ENCODE measurements around the gene AVPR2.

AVPR2 gene

DNA sequence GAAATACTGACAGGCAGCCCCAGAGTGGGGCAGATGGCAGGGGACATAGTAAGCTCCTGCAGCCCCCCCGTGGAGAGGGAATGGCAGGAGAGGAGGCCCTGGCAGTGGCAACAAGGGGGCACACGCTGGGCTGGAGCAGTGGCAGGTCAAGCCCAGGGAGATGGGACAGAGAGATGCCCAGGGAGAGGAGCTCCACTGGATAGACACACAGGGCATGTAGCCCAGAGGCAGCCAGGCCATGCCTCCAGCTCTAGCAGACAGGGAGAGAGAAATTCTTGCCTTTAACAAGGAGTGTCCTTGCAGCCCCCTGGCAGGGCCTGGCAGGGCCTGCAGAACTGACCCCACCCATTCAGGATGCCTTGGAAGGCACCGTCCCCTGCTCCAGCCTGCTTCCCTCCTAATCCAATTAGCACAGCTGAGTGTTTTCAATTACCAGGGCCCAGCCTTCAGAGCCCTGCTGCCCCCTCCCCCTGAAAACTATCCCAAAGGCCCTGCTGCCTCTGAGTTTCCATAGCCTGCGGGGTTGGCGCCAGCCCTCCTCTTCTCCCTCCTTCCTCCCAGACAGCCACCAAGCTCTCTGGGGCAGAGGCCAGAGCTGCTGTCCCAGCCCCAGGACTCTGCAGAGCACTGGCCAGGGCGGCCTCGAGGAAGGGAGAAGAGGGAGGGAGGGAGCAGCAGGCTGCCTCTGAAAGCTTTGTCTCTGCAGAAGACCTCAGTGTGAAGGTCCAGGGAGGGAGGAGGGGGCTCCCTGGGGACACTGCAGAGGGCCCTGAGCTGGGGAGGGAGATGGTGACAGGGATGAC lies 31.0 kb upstream of the AVPR2 start:
- no CpG with 5 or more reads among the region's 7 CpGs for WGBS (ENCODE audit: extremely low coverage, insufficient coverage, insufficient read length)
- no peak overlapping the region for H4K8ac ChIP-seq (ENCODE audit: low read depth, low read length)
- DNase-seq: no peak
- no peak overlapping the region for H3K14ac ChIP-seq (ENCODE audit: low read length)
- no peak overlapping the region for H2AFZ ChIP-seq (ENCODE audit: insufficient read depth, low read length, poor library complexity)
- H3K4me3 ChIP-seq (ENCODE audit: low read depth, low read length): no peak overlapping the region
- H2BK120ac ChIP-seq (ENCODE audit: insufficient read depth, low read length, poor library complexity): no peak overlapping the region
- no peak overlapping the region for H3K27ac ChIP-seq (ENCODE audit: low read depth, low read length)
- H3K79me1 ChIP-seq (ENCODE audit: low read length): no peaks in the 10 kb centered on the region
- H3K27me3 ChIP-seq (ENCODE audit: insufficient read depth, low read length): no peaks in the 10 kb centered on the region
- peaks cover 17 to 23% of the 10 kb centered on the region in 2 experiments for H3K36me3 ChIP-seq (ENCODE audit: control insufficient read depth in 1 of 2, insufficient read depth in 2 of 2, low read length in 2 of 2)
- no peak overlapping the region for H3K23ac ChIP-seq (ENCODE audit: low read length)
- no peak overlapping the region for H3K4me2 ChIP-seq (ENCODE audit: low read length)
- H3K4me1 ChIP-seq (ENCODE audit: control insufficient read depth in 1 of 2, insufficient read depth in 2 of 2, low read length in 2 of 2): peaks cover 5 to 9% of the 10 kb centered on the region in 2 experiments
- no peak overlapping the region for H3K4ac ChIP-seq (ENCODE audit: low read depth, low read length)
- H3K79me2 ChIP-seq (ENCODE audit: control insufficient read depth, insufficient read depth, low read length, poor library complexity): no peaks in the 10 kb centered on the region
- no peak overlapping the region for H4K12ac ChIP-seq (ENCODE audit: low read depth, low read length)
- H3K18ac ChIP-seq (ENCODE audit: low read length): no peak overlapping the region
- no peak overlapping the region for H4K91ac ChIP-seq (ENCODE audit: low read depth, low read length)
- no peaks in the 10 kb centered on the region for H3K9me3 ChIP-seq (ENCODE audit: insufficient read depth, low read depth, low read length)
- H2BK5ac ChIP-seq (ENCODE audit: low read depth, low read length, poor library complexity): no peak overlapping the region
- no peak overlapping the region for H2BK12ac ChIP-seq (ENCODE audit: low read length)
- H2AK5ac ChIP-seq (ENCODE audit: low read length): no peak overlapping the region
- H3K9ac ChIP-seq (ENCODE audit: low read length): no peak overlapping the region

GRCh38 chrX:153874085-153874365 lies 30.4 kb upstream of the AVPR2 start:
- no peak overlapping the region for H3K4me3 ChIP-seq (ENCODE audit: low read depth, low read length)
- H3K14ac ChIP-seq (ENCODE audit: low read length): no peak overlapping the region
- H3K4me2 ChIP-seq (ENCODE audit: low read length): no peak overlapping the region
- H3K23ac ChIP-seq (ENCODE audit: low read length): no peak overlapping the region
- H3K79me2 ChIP-seq (ENCODE audit: control insufficient read depth, insufficient read depth, low read length, poor library complexity): no peaks in the 10 kb centered on the region
- H3K36me3 ChIP-seq (ENCODE audit: control insufficient read depth in 1 of 2, insufficient read depth in 2 of 2, low read length in 2 of 2): peaks cover 13 to 20% of the 10 kb centered on the region in 2 experiments
- no peak overlapping the region for H3K18ac ChIP-seq (ENCODE audit: low read length)
- no peak overlapping the region for H3K4ac ChIP-seq (ENCODE audit: low read depth, low read length)
- no peaks in the 10 kb centered on the region for H3K27me3 ChIP-seq (ENCODE audit: insufficient read depth, low read length)
- H2BK120ac ChIP-seq (ENCODE audit: insufficient read depth, low read length, poor library complexity): no peak overlapping the region
- H3K9me3 ChIP-seq (ENCODE audit: insufficient read depth, low read depth, low read length): no peaks in the 10 kb centered on the region
- H3K4me1 ChIP-seq (ENCODE audit: control insufficient read depth in 1 of 2, insufficient read depth in 2 of 2, low read length in 2 of 2): peaks cover 6 to 9% of the 10 kb centered on the region in 2 experiments
- no peak overlapping the region for H3K27ac ChIP-seq (ENCODE audit: low read depth, low read length)
- whole genome bisulfite sequencing (ENCODE audit: extremely low coverage, insufficient coverage, insufficient read length): no CpG with 5 or more reads among the region's 3 CpGs
- H4K12ac ChIP-seq (ENCODE audit: low read depth, low read length): no peak overlapping the region
- no peak overlapping the region for H4K91ac ChIP-seq (ENCODE audit: low read depth, low read length)
- no peak overlapping the region for H2AFZ ChIP-seq (ENCODE audit: insufficient read depth, low read length, poor library complexity)
- H2BK12ac ChIP-seq (ENCODE audit: low read length): no peak overlapping the region
- H3K79me1 ChIP-seq (ENCODE audit: low read length): no peaks in the 10 kb centered on the region
- H3K9ac ChIP-seq (ENCODE audit: low read length): no peak overlapping the region
- H2BK5ac ChIP-seq (ENCODE audit: low read depth, low read length, poor library complexity): no peak overlapping the region
- H2AK5ac ChIP-seq (ENCODE audit: low read length): no peak overlapping the region
- no peak overlapping the region for H4K8ac ChIP-seq (ENCODE audit: low read depth, low read length)
- DNase-seq: no peak

DNA sequence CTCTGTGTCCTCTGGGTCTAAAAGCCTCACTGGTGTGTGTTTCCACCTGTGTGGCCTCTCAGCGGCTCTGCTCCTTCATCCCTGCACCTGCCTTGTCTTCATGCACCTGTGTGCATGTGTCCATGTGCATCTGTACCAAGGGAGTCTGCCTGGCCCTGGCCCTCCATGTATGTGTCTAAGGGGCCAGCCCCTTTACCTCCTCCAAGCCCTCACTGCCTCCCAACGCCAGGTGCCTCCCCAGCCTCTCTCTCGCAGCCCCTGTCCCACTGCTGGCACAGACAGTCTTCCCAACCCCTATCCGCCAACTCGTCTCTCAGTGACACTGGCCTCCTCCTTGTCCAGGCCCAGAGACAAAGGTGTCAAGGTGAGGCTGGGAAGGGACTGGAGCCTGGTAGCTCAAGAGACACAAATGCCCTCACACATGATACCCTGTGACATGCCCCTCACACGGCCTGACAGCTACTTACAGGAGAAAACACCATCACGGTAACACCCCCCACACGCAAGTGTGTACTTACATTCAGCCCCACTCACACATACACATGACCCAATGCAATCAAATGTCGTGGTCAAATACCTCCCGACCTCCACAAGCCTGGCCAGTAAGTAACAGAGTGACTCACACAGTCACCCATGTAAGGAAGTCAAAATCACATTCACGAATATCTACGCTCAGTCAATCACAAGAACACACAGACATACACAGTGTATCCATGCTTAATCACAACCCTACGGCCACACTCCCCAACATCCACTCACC lies 29.9 kb upstream of the AVPR2 start:
- H2AFZ ChIP-seq (ENCODE audit: insufficient read depth, low read length, poor library complexity): no peak overlapping the region
- WGBS (ENCODE audit: extremely low coverage, insufficient coverage, insufficient read length): no CpG with 5 or more reads among the region's 13 CpGs
- H3K4ac ChIP-seq (ENCODE audit: low read depth, low read length): no peak overlapping the region
- H2BK12ac ChIP-seq (ENCODE audit: low read length): no peak overlapping the region
- H4K8ac ChIP-seq (ENCODE audit: low read depth, low read length): no peak overlapping the region
- H3K27ac ChIP-seq (ENCODE audit: low read depth, low read length): no peak overlapping the region
- no peak overlapping the region for H2BK5ac ChIP-seq (ENCODE audit: low read depth, low read length, poor library complexity)
- no peak overlapping the region for H3K14ac ChIP-seq (ENCODE audit: low read length)
- no peaks in the 10 kb centered on the region for H3K79me1 ChIP-seq (ENCODE audit: low read length)
- H3K36me3 ChIP-seq (ENCODE audit: control insufficient read depth in 1 of 2, insufficient read depth in 2 of 2, low read length in 2 of 2): peaks cover 8 to 15% of the 10 kb centered on the region in 2 experiments
- no peaks in the 10 kb centered on the region for H3K9me3 ChIP-seq (ENCODE audit: insufficient read depth, low read depth, low read length)
- no peak overlapping the region for H4K91ac ChIP-seq (ENCODE audit: low read depth, low read length)
- no peak overlapping the region for H4K12ac ChIP-seq (ENCODE audit: low read depth, low read length)
- peaks cover 6 to 9% of the 10 kb centered on the region in 2 experiments for H3K4me1 ChIP-seq (ENCODE audit: control insufficient read depth in 1 of 2, insufficient read depth in 2 of 2, low read length in 2 of 2)
- H3K23ac ChIP-seq (ENCODE audit: low read length): no peak overlapping the region
- no peaks in the 10 kb centered on the region for H3K27me3 ChIP-seq (ENCODE audit: insufficient read depth, low read length)
- H2AK5ac ChIP-seq (ENCODE audit: low read length): no peak overlapping the region
- no peak overlapping the region for H2BK120ac ChIP-seq (ENCODE audit: insufficient read depth, low read length, poor library complexity)
- no peak overlapping the region for H3K4me2 ChIP-seq (ENCODE audit: low read length)
- H3K79me2 ChIP-seq (ENCODE audit: control insufficient read depth, insufficient read depth, low read length, poor library complexity): no peaks in the 10 kb centered on the region
- H3K9ac ChIP-seq (ENCODE audit: low read length): no peak overlapping the region
- no peak overlapping the region for H3K4me3 ChIP-seq (ENCODE audit: low read depth, low read length)
- no peak overlapping the region for H3K18ac ChIP-seq (ENCODE audit: low read length)
- no peak for DNase-seq

DNA sequence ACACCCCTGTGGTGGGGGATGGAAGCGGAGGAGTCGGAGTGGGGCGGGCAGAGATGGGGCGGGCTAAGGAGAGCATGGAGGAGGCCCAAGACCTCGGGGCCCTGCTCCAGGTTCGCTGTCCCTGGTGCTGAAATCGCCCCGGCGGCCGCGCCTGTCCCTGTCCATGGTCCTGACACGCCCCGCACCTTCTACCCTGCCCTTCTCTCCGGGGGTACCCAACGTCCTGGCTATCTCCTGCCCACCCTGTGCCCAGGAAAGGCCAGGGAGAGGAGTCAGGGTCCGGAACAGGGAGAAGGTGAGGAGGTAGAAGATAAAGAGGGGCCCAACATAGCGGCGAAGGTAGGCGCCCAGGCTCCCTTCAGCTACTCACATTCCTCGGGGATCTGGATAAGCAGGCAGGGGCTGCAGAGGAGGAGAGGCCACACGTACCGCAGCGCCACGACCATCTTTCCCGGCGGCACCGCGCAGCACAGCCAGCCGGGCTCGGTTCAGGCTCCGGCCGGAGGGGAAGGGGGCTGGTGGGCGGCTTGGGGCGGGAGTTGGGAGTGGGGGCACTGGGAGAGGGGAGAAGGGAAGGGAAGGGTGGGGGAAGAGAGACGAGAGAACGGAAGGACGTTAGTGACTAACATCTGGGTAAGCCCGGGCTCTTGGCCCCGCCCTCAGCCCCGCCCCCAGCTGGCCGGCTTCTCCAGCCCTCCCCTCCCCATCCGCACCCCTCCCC lies 28.9 kb upstream of the AVPR2 start:
- Histone ChIP-seq H3K14ac (ENCODE audit: low read length) (no peak overlapping the region), H3K36me3 (ENCODE audit: control insufficient read depth in 1 of 2, insufficient read depth in 2 of 2, low read length in 2 of 2) (peaks cover 4 to 7% of the 10 kb centered on the region in 2 experiments), H4K12ac (ENCODE audit: low read depth, low read length) (no peak overlapping the region), H4K91ac (ENCODE audit: low read depth, low read length) (no peak overlapping the region), H2BK5ac (ENCODE audit: low read depth, low read length, poor library complexity) (no peak overlapping the region), H4K8ac (ENCODE audit: low read depth, low read length) (no peak overlapping the region), H3K18ac (ENCODE audit: low read length) (no peak overlapping the region), H3K27me3 (ENCODE audit: insufficient read depth, low read length) (no peaks in the 10 kb centered on the region), H2AFZ (ENCODE audit: insufficient read depth, low read length, poor library complexity) (no peak overlapping the region), H3K79me1 (ENCODE audit: low read length) (no peaks in the 10 kb centered on the region), H3K4me3 (ENCODE audit: low read depth, low read length) (no peak overlapping the region), H3K4me1 (ENCODE audit: control insufficient read depth in 1 of 2, insufficient read depth in 2 of 2, low read length in 2 of 2) (peaks cover 6 to 9% of the 10 kb centered on the region in 2 experiments), H2AK5ac (ENCODE audit: low read length) (no peak overlapping the region), H3K79me2 (ENCODE audit: control insufficient read depth, insufficient read depth, low read length, poor library complexity) (no peaks in the 10 kb centered on the region), H3K4ac (ENCODE audit: low read depth, low read length) (no peak overlapping the region), H3K23ac (ENCODE audit: low read length) (no peak overlapping the region), H3K4me2 (ENCODE audit: low read length) (no peak overlapping the region), H2BK12ac (ENCODE audit: low read length) (no peak overlapping the region), H2BK120ac (ENCODE audit: insufficient read depth, low read length, poor library complexity) (no peak overlapping the region), H3K9me3 (ENCODE audit: insufficient read depth, low read depth, low read length) (no peaks in the 10 kb centered on the region), H3K9ac (ENCODE audit: low read length) (no peak overlapping the region), H3K27ac (ENCODE audit: low read depth, low read length) (no peak overlapping the region)
- DNase-seq: peak; percentile 2 to 46
- no CpG with 5 or more reads among the region's 42 CpGs for WGBS (ENCODE audit: extremely low coverage, insufficient coverage, insufficient read length)

All from trophoblast cell (in vitro differentiated cells and primary cell).